ENCODE results near the gene GAMT.

- TF ChIP-seq CTCF (IDR thresholded peaks at IDR 0.05; ENCODE audit: poor library complexity) (no peak), EZH2 (IDR thresholded peaks at IDR 0.05; ENCODE audit: borderline replicate concordance) (no peak)
These were observed 833 bp downstream of the GAMT start for GRCh38 chr19:1400281-1401137.

Measured in hepatocyte (in vitro differentiated cells).